SK-N-SH (cell line): Measurements from ENCODE around the gene UBFD1. TPM values are rescaled to one million over a fixed set of nuclear protein-coding genes. Genes with fewer than 3 reads are reported as not detected.

Source experiments
- CTCF ChIA-PET: fragments of 300-600, 350-600 bp; formaldehyde crosslinking; extraction: SDS; loops from one replicate; lab custom pipeline; 2021; lab: Yijun Ruan, JAX
- POLR2A ChIA-PET: fragments of 350-600 bp; sonication (Branson Sonifier 250); formaldehyde crosslinking; extraction: SDS; loops from one replicate; lab custom pipeline; 2020; ENCODE audit warnings: antibody characterized with exemption, inconsistent platforms; lab: Yijun Ruan, JAX
- DNase-seq: peaks from one replicate; pipeline ENCODE4 v3.0.0; 2012
- H2AFZ ChIP-seq: fragments of 200-600 bp; sonication (generic); 2 replicates; pipeline ENCODE4 v1.8.1; 2016; ENCODE audit warnings: antibody characterized with exemption, mild to moderate bottlenecking, low read depth
- H3F3A ChIP-seq: fragments of 200-600 bp; sonication (generic); replicated peaks from 2 replicates; pipeline ENCODE3; 2016; ENCODE audit warnings: antibody characterized with exemption, mild to moderate bottlenecking; ENCODE audit not compliant: insufficient read depth
- H3K27ac ChIP-seq, 2 experiments: fragments of 200-500 bp in 1 of 2; fragments of 200-600 bp in 1 of 2; sonication (Bioruptor generic) in 1 of 2; sonication (generic), shearing (Covaris generic) in 1 of 2; 2 replicates each; pipeline versions ENCODE4 v1.5.1 to v1.6.1; 2014 to 2016; ENCODE audit warnings: low read depth in 2 of 2, inconsistent platforms in 1 of 2, low read length in 1 of 2, mild to moderate bottlenecking in 1 of 2, mixed read lengths in 1 of 2
- H3K27me3 ChIP-seq: fragments of 200-600 bp; sonication (generic), shearing (Covaris generic); 2 replicates; pipeline ENCODE4 v1.6.1; 2016; ENCODE audit warnings: mixed run types; ENCODE audit not compliant: insufficient read depth
- H3K36me3 ChIP-seq, 2 experiments: fragments of 200-500 bp in 1 of 2; fragments of 200-600 bp in 1 of 2; sonication (Bioruptor generic) in 1 of 2; sonication (generic) in 1 of 2; replicated peaks in 1 of 2; 2 replicates each; pipeline versions ENCODE3 to v1.5.1; 2014 to 2016; ENCODE audit warnings: low read length in 1 of 2, mild to moderate bottlenecking in 1 of 2; ENCODE audit not compliant: insufficient read depth in 2 of 2, control insufficient read depth in 1 of 2
- H3K4me1 ChIP-seq, 2 experiments: fragments of 200-500 bp in 1 of 2; fragments of 200-600 bp in 1 of 2; sonication (Bioruptor generic) in 1 of 2; sonication (generic), shearing (Covaris generic) in 1 of 2; 2 replicates each; pipeline versions ENCODE4 v1.5.1 to v1.6.1; 2014 to 2016; ENCODE audit warnings: low read depth in 1 of 2, low read length in 1 of 2, mixed run types in 1 of 2; ENCODE audit not compliant: insufficient read depth in 2 of 2, control insufficient read depth in 1 of 2
- H3K4me2 ChIP-seq: fragments of 200-600 bp; sonication (generic), shearing (Covaris generic); 2 replicates; pipeline ENCODE4 v1.6.1; 2017; ENCODE audit warnings: mixed run types
- H3K4me3 ChIP-seq, 2 experiments: fragments of 200-500 bp in 1 of 2; fragments of 200-600 bp in 1 of 2; sonication (Bioruptor generic) in 1 of 2; sonication (generic), shearing (Covaris generic) in 1 of 2; 2 replicates each; pipeline versions ENCODE4 v1.5.1 to v1.8.1; 2014 to 2016; ENCODE audit warnings: low read depth in 2 of 2, inconsistent platforms in 1 of 2, low read length in 1 of 2, mild to moderate bottlenecking in 1 of 2, mixed read lengths in 1 of 2, moderate library complexity in 1 of 2
- H3K79me2 ChIP-seq: fragments of 200-600 bp; sonication (generic); 2 replicates; pipeline ENCODE4 v1.8.1; 2017; ENCODE audit warnings: mild to moderate bottlenecking; ENCODE audit not compliant: insufficient read depth
- H3K9ac ChIP-seq: fragments of 200-600 bp; sonication (generic); 2 replicates; pipeline ENCODE4 v1.6.1; 2017; ENCODE audit warnings: mixed run types
- H3K9me2 ChIP-seq: fragments of 200-600 bp; sonication (generic); 2 replicates; pipeline ENCODE4 v1.6.1; 2017; ENCODE audit warnings: mixed run types
- H3K9me3 ChIP-seq: fragments of 200-600 bp; sonication (generic); 2 replicates; pipeline ENCODE4 v1.6.1; 2017; ENCODE audit warnings: mixed run types, mild to moderate bottlenecking, moderate library complexity
- H4K20me1 ChIP-seq: fragments of 200-600 bp; sonication (generic); 2 replicates; pipeline ENCODE4 v1.6.1; 2017; ENCODE audit warnings: mild to moderate bottlenecking, mixed run types; ENCODE audit not compliant: insufficient read depth
- EZH2phosphoT487 ChIP-seq: fragments of 200-600 bp; sonication (generic); IDR thresholded peaks from 2 replicates; pipeline ENCODE4 v1.6.1; 2017; ENCODE audit warnings: low read depth, mixed run types, mild to moderate bottlenecking, antibody characterized with exemption, moderate library complexity, borderline replicate concordance
- FOSL2 ChIP-seq: IDR thresholded peaks from 2 replicates; pipeline ENCODE4 v1.4.0; 2012; ENCODE audit warnings: low read depth, mild to moderate bottlenecking, moderate library complexity, borderline replicate concordance
- GATA2 ChIP-seq: sonication (generic); formaldehyde crosslinking; IDR thresholded peaks from 2 replicates; pipeline ENCODE4 v1.5.0; 2020; ENCODE audit warnings: mild to moderate bottlenecking, missing genetic modification reagents
- IRF3 ChIP-seq: fragments of 150-350 bp; IDR thresholded peaks from 2 replicates; pipeline ENCODE4 v1.6.1; 2016; ENCODE audit warnings: mild to moderate bottlenecking, low read depth, low read length
- JUND ChIP-seq: IDR thresholded peaks from 2 replicates; pipeline ENCODE4 v1.4.0; 2012
- POLR2AphosphoS5 ChIP-seq: IDR thresholded peaks from 2 replicates; pipeline ENCODE4 v1.6.1; 2012; ENCODE audit warnings: low read depth, low read length
- RAD21 ChIP-seq: IDR thresholded peaks from 2 replicates; pipeline ENCODE4 v1.6.1; 2012; ENCODE audit warnings: mild to moderate bottlenecking, low read length
- RXRA ChIP-seq: IDR thresholded peaks from 2 replicates; pipeline ENCODE4 v1.4.0; 2012; ENCODE audit warnings: low read depth, mild to moderate bottlenecking, borderline replicate concordance
- SMC3 ChIP-seq: IDR thresholded peaks from 2 replicates; pipeline ENCODE4 v1.6.1; 2012; ENCODE audit warnings: low read depth, low read length, improper control_type of control experiment
- TEAD4 ChIP-seq: IDR thresholded peaks from 2 replicates; pipeline ENCODE4 v1.4.0; 2012; ENCODE audit warnings: mild to moderate bottlenecking, borderline replicate concordance; ENCODE audit not compliant: insufficient read depth
- USF1 ChIP-seq: IDR thresholded peaks from 2 replicates; pipeline ENCODE4 v1.4.0; 2012; ENCODE audit warnings: low read depth, borderline replicate concordance
- USF2 ChIP-seq: fragments of 150-350 bp; IDR thresholded peaks from 2 replicates; pipeline ENCODE4 v1.6.1; 2017; ENCODE audit warnings: antibody characterized with exemption, low read length, low read depth, borderline replicate concordance
- YY1 ChIP-seq: IDR thresholded peaks from 2 replicates; pipeline ENCODE4 v1.4.0; 2012; ENCODE audit warnings: low read depth, mild to moderate bottlenecking
- WGBS: methylation state at CpG from one replicate; pipeline ENCODE4 v1.1.6; 2017; ENCODE audit warnings: low lambda C conversion rate; 5-methylcytosine and 5-hydroxymethylcytosine counted together
- polyA plus RNA-seq, 3 experiments: library from polyadenylated mRNA; depleted of rRNA; stranded (reverse); fragments of >200 nt; gene quantifications; 2 replicates each; pipeline ENCODE4 v1.2.3, GENCODE V29; 2012

UBFD1 gene
- polyA plus RNA-seq, 1 of the 3 experiments (the other 2 are of a cell fraction): 66.1 TPM

GRCh38 chr16:23511731-23512130, 45.8 kb upstream of the UBFD1 start:
- Histone ChIP-seq H3K36me3 (no peaks in the 10 kb centered on the region), H2AFZ (no peak overlapping the region), H3F3A (peaks cover 5% of the 10 kb centered on the region), H3K9ac (no peak overlapping the region), H3K27ac (no peak overlapping the region), H4K20me1 (peaks cover 25% of the 10 kb centered on the region), H3K4me3 (no peak overlapping the region), H3K4me1 (peaks cover 0 to 6% of the 10 kb centered on the region in 2 experiments; a peak in 1 of 4 replicates)
- DNase-seq: no peak
- POLR2A ChIA-PET: no interaction called here
- WGBS: 95% methylated on average over 7 of the region's 7 CpGs
- TF ChIP-seq YY1 (no peak), POLR2AphosphoS5 (no peak)
- TF ChIP-seq, all 33 proteins: peak for 0
- CTCF ChIA-PET: interaction anchor here (0.7 kb wide), 1 partner anchor 78 kb away, joined by 3 read pairs; no protein-coding TSS in a partner anchor
- H3K4me2 ChIP-seq: no peak overlapping the region
- peaks cover 31% of the 10 kb centered on the region for H3K79me2 ChIP-seq
- H3K9me2 ChIP-seq: no peaks in the 10 kb centered on the region
- no peaks in the 10 kb centered on the region for H3K9me3 ChIP-seq
- H3K27me3 ChIP-seq: no peaks in the 10 kb centered on the region

GRCh38 chr16:23512168-23512695, 45.3 kb upstream of the UBFD1 start:
- CTCF ChIA-PET: interaction anchor here (0.7 kb wide), 1 partner anchor 78 kb away, joined by 3 read pairs; no protein-coding TSS in a partner anchor

GRCh38 chr16:23514381-23515152, 43.0 kb upstream of the UBFD1 start:
- Histone ChIP-seq H3K4me1 (no peaks in the 10 kb centered on the region; a peak in 1 of 4 replicates), H3K4me2 (no peak overlapping the region), H3K9me2 (no peaks in the 10 kb centered on the region), H2AFZ (no peak overlapping the region), H3K36me3 (peaks cover 0 to 8% of the 10 kb centered on the region in 2 experiments), H3K79me2 (peaks cover 3% of the 10 kb centered on the region), H3F3A (peaks cover 5% of the 10 kb centered on the region), H3K9ac (no peak overlapping the region), H3K4me3 (no peak overlapping the region), H4K20me1 (peaks cover under 1% of the 10 kb centered on the region; the same call in 1 of the 2 replicates), H3K9me3 (no peaks in the 10 kb centered on the region), H3K27ac (no peak overlapping the region), H3K27me3 (no peaks in the 10 kb centered on the region)
- ChIA-PET POLR2A (no interaction called here), CTCF (interaction anchor here (0.6 kb wide), 1 partner anchor 82 kb away, joined by 3 read pairs; no protein-coding TSS in a partner anchor)
- DNase-seq: no peak
- WGBS: 91% methylated on average over 7 of the region's 7 CpGs
- TF ChIP-seq TEAD4 (no peak), EZH2phosphoT487 (no peak), RXRA (no peak), FOSL2 (no peak), RAD21 (no peak), USF2 (no peak), GATA2 (CRISPR knock-in tag) (no peak), SMC3 (no peak), IRF3 (no peak)

More at GRCh38 chr16:23512168-23512695, 45.3 kb upstream of the UBFD1 start:
- H4K20me1 ChIP-seq: peaks cover 20% of the 10 kb centered on the region
- peaks cover 5% of the 10 kb centered on the region for H3F3A ChIP-seq
- peaks cover 0 to 6% of the 10 kb centered on the region in 2 experiments; a peak in 1 of 4 replicates for H3K4me1 ChIP-seq
- TF ChIP-seq JUND (no peak), USF1 (no peak)
- 91% methylated on average over 4 of the region's 4 CpGs for WGBS
- no peak overlapping the region for H2AFZ ChIP-seq
- H3K4me2 ChIP-seq: no peak overlapping the region
- no peaks in the 10 kb centered on the region for H3K36me3 ChIP-seq
- DNase-seq: no peak
- no peaks in the 10 kb centered on the region for H3K9me2 ChIP-seq
- H3K9me3 ChIP-seq: no peaks in the 10 kb centered on the region
- H3K4me3 ChIP-seq: no peak overlapping the region
- H3K27me3 ChIP-seq: no peaks in the 10 kb centered on the region
- H3K79me2 ChIP-seq: peaks cover 26% of the 10 kb centered on the region
- no peak overlapping the region for H3K27ac ChIP-seq
- no peak overlapping the region for H3K9ac ChIP-seq
- POLR2A ChIA-PET: no interaction called here
